SK-N-SH (cell line): ENCODE data around the gene KIFAP3. TPM values are rescaled to one million over a fixed set of nuclear protein-coding genes. Genes with fewer than 3 reads are reported as not detected.

Experiments used
- CTCF ChIA-PET: fragments of 300-600, 350-600 bp; formaldehyde crosslinking; extraction: SDS; loops from one replicate; lab custom pipeline; 2021; lab: Yijun Ruan, JAX
- POLR2A ChIA-PET: fragments of 350-600 bp; sonication (Branson Sonifier 250); formaldehyde crosslinking; extraction: SDS; loops from one replicate; lab custom pipeline; 2020; ENCODE audit warnings: antibody characterized with exemption, inconsistent platforms; lab: Yijun Ruan, JAX
- DNase-seq: peaks from one replicate; pipeline ENCODE4 v3.0.0; 2012
- H2AFZ ChIP-seq: fragments of 200-600 bp; sonication (generic); 2 replicates; pipeline ENCODE4 v1.8.1; 2016; ENCODE audit warnings: antibody characterized with exemption, mild to moderate bottlenecking, low read depth
- H3F3A ChIP-seq: fragments of 200-600 bp; sonication (generic); replicated peaks from 2 replicates; pipeline ENCODE3; 2016; ENCODE audit warnings: antibody characterized with exemption, mild to moderate bottlenecking; ENCODE audit not compliant: insufficient read depth
- H3K27ac ChIP-seq, 2 experiments: fragments of 200-500 bp in 1 of 2; fragments of 200-600 bp in 1 of 2; sonication (Bioruptor generic) in 1 of 2; sonication (generic), shearing (Covaris generic) in 1 of 2; 2 replicates each; pipeline versions ENCODE4 v1.5.1 to v1.6.1; 2014 to 2016; ENCODE audit warnings: low read depth in 2 of 2, inconsistent platforms in 1 of 2, low read length in 1 of 2, mild to moderate bottlenecking in 1 of 2, mixed read lengths in 1 of 2
- H3K27me3 ChIP-seq: fragments of 200-600 bp; sonication (generic), shearing (Covaris generic); 2 replicates; pipeline ENCODE4 v1.6.1; 2016; ENCODE audit warnings: mixed run types; ENCODE audit not compliant: insufficient read depth
- H3K36me3 ChIP-seq, 2 experiments: fragments of 200-500 bp in 1 of 2; fragments of 200-600 bp in 1 of 2; sonication (Bioruptor generic) in 1 of 2; sonication (generic) in 1 of 2; replicated peaks in 1 of 2; 2 replicates each; pipeline versions ENCODE3 to v1.5.1; 2014 to 2016; ENCODE audit warnings: low read length in 1 of 2, mild to moderate bottlenecking in 1 of 2; ENCODE audit not compliant: insufficient read depth in 2 of 2, control insufficient read depth in 1 of 2
- H3K4me1 ChIP-seq, 2 experiments: fragments of 200-500 bp in 1 of 2; fragments of 200-600 bp in 1 of 2; sonication (Bioruptor generic) in 1 of 2; sonication (generic), shearing (Covaris generic) in 1 of 2; 2 replicates each; pipeline versions ENCODE4 v1.5.1 to v1.6.1; 2014 to 2016; ENCODE audit warnings: low read depth in 1 of 2, low read length in 1 of 2, mixed run types in 1 of 2; ENCODE audit not compliant: insufficient read depth in 2 of 2, control insufficient read depth in 1 of 2
- H3K4me2 ChIP-seq: fragments of 200-600 bp; sonication (generic), shearing (Covaris generic); 2 replicates; pipeline ENCODE4 v1.6.1; 2017; ENCODE audit warnings: mixed run types
- H3K4me3 ChIP-seq, 2 experiments: fragments of 200-500 bp in 1 of 2; fragments of 200-600 bp in 1 of 2; sonication (Bioruptor generic) in 1 of 2; sonication (generic), shearing (Covaris generic) in 1 of 2; 2 replicates each; pipeline versions ENCODE4 v1.5.1 to v1.8.1; 2014 to 2016; ENCODE audit warnings: low read depth in 2 of 2, inconsistent platforms in 1 of 2, low read length in 1 of 2, mild to moderate bottlenecking in 1 of 2, mixed read lengths in 1 of 2, moderate library complexity in 1 of 2
- H3K79me2 ChIP-seq: fragments of 200-600 bp; sonication (generic); 2 replicates; pipeline ENCODE4 v1.8.1; 2017; ENCODE audit warnings: mild to moderate bottlenecking; ENCODE audit not compliant: insufficient read depth
- H3K9ac ChIP-seq: fragments of 200-600 bp; sonication (generic); 2 replicates; pipeline ENCODE4 v1.6.1; 2017; ENCODE audit warnings: mixed run types
- H3K9me2 ChIP-seq: fragments of 200-600 bp; sonication (generic); 2 replicates; pipeline ENCODE4 v1.6.1; 2017; ENCODE audit warnings: mixed run types
- H3K9me3 ChIP-seq: fragments of 200-600 bp; sonication (generic); 2 replicates; pipeline ENCODE4 v1.6.1; 2017; ENCODE audit warnings: mixed run types, mild to moderate bottlenecking, moderate library complexity
- H4K20me1 ChIP-seq: fragments of 200-600 bp; sonication (generic); 2 replicates; pipeline ENCODE4 v1.6.1; 2017; ENCODE audit warnings: mild to moderate bottlenecking, mixed run types; ENCODE audit not compliant: insufficient read depth
- CHD2 ChIP-seq: fragments of 150-350 bp; IDR thresholded peaks from 2 replicates; pipeline ENCODE4 v1.6.1; 2018; ENCODE audit warnings: low read length; ENCODE audit not compliant: partially characterized antibody
- RFX5 ChIP-seq: IDR thresholded peaks from 2 replicates; pipeline ENCODE4 v1.6.1; 2012; ENCODE audit warnings: mild to moderate bottlenecking, improper control_type of control experiment, low read length
- TCF12 ChIP-seq: IDR thresholded peaks from 2 replicates; pipeline ENCODE4 v1.4.0; 2012
- TEAD4 ChIP-seq: IDR thresholded peaks from 2 replicates; pipeline ENCODE4 v1.4.0; 2012; ENCODE audit warnings: mild to moderate bottlenecking, borderline replicate concordance; ENCODE audit not compliant: insufficient read depth
- WGBS: methylation state at CpG from one replicate; pipeline ENCODE4 v1.1.6; 2017; ENCODE audit warnings: low lambda C conversion rate; 5-methylcytosine and 5-hydroxymethylcytosine counted together
- polyA plus RNA-seq, 3 experiments: library from polyadenylated mRNA; depleted of rRNA; stranded (reverse); fragments of >200 nt; gene quantifications; 2 replicates each; pipeline ENCODE4 v1.2.3, GENCODE V29; 2012
- TF ChIP-seq, protein P1 (sequence below): fragments of 200-600 bp; sonication (generic); IDR thresholded peaks from 2 replicates; pipeline ENCODE4 v1.6.1; 2017; ENCODE audit warnings: antibody characterized with exemption, mild to moderate bottlenecking, moderate library complexity
- TF ChIP-seq, protein P2 (sequence below): IDR thresholded peaks from 2 replicates; pipeline ENCODE4 v1.6.1; 2012; ENCODE audit warnings: mild to moderate bottlenecking, low read depth, low read length, moderate library complexity

KIFAP3 gene
- polyA plus RNA-seq, 1 of the 3 experiments (the other 2 are of a cell fraction): 10.7 TPM

DNA sequence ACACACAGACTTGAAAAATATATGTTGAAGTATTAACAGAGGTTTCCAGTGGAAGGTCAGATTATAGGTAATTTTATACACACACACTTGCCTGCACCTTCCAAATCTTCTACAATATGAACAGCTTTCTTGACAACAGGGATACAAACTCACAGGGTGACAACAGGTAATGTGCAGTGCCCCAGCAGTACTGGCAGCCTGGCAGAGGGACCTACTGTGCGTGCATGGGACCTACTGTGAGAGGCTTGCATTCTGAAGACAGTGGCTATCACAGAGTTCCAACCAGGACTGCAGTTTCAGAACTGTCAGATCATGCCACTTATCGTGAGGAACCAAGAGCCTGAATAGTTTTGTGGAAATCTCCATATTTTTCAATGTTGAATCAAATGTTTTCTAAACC, 184.6 kb downstream of the KIFAP3 start:
- Histone ChIP-seq H3F3A (peaks cover 10% of the 10 kb centered on the region), H3K79me2 (peaks cover 76% of the 10 kb centered on the region), H2AFZ (no peak overlapping the region)
- CTCF ChIA-PET: interaction anchor here (0.7 kb wide), 1 partner anchor 24 kb away, joined by 3 read pairs; no protein-coding TSS in a partner anchor
- no peak for DNase-seq
- TF ChIP-seq CHD2: no peak
- TF ChIP-seq, all 33 proteins: peak for 0
- Histone ChIP-seq H3K4me1 (peaks cover 18 to 27% of the 10 kb centered on the region in 2 experiments; a peak in 3 of 4 replicates), H3K9ac (no peak overlapping the region), H3K9me3 (no peaks in the 10 kb centered on the region), H4K20me1 (peaks cover 4% of the 10 kb centered on the region; the same call in 1 of the 2 replicates), H3K36me3 (peaks cover 33 to 34% of the 10 kb centered on the region in 2 experiments), H3K9me2 (no peaks in the 10 kb centered on the region), H3K27ac (no peak overlapping the region), H3K4me3 (no peak overlapping the region), H3K4me2 (no peak overlapping the region), H3K27me3 (no peaks in the 10 kb centered on the region)
- POLR2A ChIA-PET: no interaction called here
- WGBS: 97% methylated on average over 2 of the region's 2 CpGs

DNA sequence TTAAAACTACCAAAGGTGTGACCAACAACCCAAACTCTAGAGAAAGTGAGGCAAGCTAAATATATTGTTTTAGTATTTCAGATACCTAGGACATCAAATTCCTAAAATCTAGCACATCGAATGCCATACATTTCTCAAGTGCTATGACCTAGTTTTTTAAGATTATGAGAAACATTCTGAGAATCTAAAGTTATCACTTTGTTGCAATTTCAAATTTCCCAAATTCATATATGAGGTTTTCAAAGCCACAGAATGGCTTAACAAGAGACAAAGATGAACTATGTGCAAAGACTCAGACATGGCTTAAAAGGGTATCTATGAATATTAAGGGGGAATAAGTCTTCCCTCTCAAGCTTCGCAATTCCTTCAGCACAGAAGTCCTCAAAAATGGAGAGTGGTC, 187.6 kb downstream of the KIFAP3 start:
- Histone ChIP-seq H3K27me3 (no peaks in the 10 kb centered on the region), H3K4me1 (peaks cover 8 to 28% of the 10 kb centered on the region in 2 experiments; a peak in 3 of 4 replicates), H3K36me3 (peaks cover 43 to 46% of the 10 kb centered on the region in 2 experiments), H3K79me2 (peaks cover 74% of the 10 kb centered on the region), H3F3A (peaks cover 6% of the 10 kb centered on the region), H2AFZ (no peak overlapping the region), H3K9me2 (no peaks in the 10 kb centered on the region), H3K27ac (no peak overlapping the region), H3K4me2 (no peak overlapping the region), H3K4me3 (no peak overlapping the region), H3K9me3 (no peaks in the 10 kb centered on the region), H3K9ac (no peak overlapping the region), H4K20me1 (peaks cover 4% of the 10 kb centered on the region; the same call in 1 of the 2 replicates)
- CTCF ChIA-PET: interaction anchor here (0.9 kb wide), 1 partner anchor 1043 kb away, joined by 3 read pairs; no protein-coding TSS in a partner anchor
- WGBS: 96% methylated on average over 2 of the region's 2 CpGs
- DNase-seq: no peak
- POLR2A ChIA-PET: no interaction called here
- TF ChIP-seq TCF12 (no peak), TEAD4 (no peak), RFX5 (no peak)
- TF ChIP-seq, protein P1, sequence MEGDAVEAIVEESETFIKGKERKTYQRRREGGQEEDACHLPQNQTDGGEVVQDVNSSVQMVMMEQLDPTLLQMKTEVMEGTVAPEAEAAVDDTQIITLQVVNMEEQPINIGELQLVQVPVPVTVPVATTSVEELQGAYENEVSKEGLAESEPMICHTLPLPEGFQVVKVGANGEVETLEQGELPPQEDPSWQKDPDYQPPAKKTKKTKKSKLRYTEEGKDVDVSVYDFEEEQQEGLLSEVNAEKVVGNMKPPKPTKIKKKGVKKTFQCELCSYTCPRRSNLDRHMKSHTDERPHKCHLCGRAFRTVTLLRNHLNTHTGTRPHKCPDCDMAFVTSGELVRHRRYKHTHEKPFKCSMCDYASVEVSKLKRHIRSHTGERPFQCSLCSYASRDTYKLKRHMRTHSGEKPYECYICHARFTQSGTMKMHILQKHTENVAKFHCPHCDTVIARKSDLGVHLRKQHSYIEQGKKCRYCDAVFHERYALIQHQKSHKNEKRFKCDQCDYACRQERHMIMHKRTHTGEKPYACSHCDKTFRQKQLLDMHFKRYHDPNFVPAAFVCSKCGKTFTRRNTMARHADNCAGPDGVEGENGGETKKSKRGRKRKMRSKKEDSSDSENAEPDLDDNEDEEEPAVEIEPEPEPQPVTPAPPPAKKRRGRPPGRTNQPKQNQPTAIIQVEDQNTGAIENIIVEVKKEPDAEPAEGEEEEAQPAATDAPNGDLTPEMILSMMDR: no peak
- TF ChIP-seq, protein P2, sequence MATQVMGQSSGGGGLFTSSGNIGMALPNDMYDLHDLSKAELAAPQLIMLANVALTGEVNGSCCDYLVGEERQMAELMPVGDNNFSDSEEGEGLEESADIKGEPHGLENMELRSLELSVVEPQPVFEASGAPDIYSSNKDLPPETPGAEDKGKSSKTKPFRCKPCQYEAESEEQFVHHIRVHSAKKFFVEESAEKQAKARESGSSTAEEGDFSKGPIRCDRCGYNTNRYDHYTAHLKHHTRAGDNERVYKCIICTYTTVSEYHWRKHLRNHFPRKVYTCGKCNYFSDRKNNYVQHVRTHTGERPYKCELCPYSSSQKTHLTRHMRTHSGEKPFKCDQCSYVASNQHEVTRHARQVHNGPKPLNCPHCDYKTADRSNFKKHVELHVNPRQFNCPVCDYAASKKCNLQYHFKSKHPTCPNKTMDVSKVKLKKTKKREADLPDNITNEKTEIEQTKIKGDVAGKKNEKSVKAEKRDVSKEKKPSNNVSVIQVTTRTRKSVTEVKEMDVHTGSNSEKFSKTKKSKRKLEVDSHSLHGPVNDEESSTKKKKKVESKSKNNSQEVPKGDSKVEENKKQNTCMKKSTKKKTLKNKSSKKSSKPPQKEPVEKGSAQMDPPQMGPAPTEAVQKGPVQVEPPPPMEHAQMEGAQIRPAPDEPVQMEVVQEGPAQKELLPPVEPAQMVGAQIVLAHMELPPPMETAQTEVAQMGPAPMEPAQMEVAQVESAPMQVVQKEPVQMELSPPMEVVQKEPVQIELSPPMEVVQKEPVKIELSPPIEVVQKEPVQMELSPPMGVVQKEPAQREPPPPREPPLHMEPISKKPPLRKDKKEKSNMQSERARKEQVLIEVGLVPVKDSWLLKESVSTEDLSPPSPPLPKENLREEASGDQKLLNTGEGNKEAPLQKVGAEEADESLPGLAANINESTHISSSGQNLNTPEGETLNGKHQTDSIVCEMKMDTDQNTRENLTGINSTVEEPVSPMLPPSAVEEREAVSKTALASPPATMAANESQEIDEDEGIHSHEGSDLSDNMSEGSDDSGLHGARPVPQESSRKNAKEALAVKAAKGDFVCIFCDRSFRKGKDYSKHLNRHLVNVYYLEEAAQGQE: no peak
